Amygdala (tissue), 56 donors: ENCODE measurements around the gene TRMT2A.

Experiments used
- DNase-seq, 56 donors: peaks; one replicate each; lab custom pipeline; 2025; lab: John Stamatoyannopoulos, UW

The TRMT2A gene

GRCh38 chr22:20066617-20067383, 50.2 kb downstream of the TRMT2A start:
- DNase-seq: no peak

DNA sequence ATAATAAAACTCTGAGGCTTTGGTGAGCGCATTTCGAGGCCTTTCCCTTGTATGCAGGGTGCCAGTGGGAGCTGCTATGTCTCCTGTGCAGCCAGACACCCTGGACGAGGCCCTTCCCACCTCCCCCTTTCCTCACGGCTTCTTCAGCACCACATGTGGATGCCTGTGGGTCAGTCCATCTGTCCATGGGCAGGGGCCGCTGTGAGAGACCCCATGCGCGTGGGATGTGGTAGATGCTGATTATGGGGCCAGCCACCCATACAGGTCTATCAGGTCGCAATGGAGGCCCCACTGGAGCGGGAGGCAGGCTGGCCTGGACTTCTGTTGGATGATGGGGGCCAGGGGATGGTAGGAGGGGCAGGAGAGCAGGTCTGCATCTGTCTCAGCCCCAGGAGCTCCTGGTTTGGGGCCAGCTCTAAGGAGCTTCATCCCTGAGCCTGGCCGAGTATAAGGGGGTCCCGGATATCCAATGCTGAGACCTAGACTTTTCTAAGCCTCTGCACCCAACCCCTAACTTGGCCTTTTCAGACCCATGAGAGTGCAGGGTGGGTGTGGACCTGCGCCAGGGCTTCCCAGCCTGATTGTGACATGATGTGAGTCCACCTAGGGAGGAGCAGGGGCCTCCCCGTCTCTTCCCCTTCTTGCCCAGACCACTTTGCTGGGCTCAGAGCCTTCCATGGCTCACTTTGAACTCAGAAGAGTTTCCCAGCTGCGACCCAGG, 51.0 kb downstream of the TRMT2A start:
- DNase-seq: no peak

DNA sequence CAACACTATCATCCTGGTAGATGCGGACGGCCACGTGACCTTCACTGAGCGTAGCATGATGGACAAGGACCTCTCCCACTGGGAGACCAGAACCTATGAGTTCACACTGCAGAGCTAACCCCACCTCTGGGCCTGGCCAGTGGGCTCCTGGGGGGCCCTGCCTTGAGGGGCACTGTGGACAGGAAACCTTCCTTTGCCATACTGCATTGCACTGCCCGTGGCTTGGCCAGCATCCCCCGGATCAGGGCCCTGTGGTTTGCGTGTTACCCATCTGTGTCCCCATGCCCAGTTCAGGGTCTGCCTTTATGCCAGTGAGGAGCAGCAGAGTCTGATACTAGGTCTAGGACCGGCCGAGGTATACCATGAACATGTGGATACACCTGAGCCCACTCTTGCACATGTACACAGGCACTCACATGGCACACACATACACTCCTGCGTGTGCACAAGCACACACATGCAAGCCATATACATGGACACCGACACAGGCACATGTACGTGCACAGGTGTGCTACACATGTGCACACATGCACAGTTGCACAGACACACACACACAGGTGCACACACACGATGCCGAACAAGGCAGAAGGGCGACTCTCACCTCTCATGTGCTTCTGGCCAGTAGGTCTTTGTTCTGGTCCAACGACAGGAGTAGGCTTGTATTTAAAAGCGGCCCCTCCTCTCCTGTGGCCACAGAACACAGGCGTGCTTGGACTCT, 52.3 kb downstream of the TRMT2A start:
- DNase-seq: no peak

- DNase-seq: no peak
Measured at GRCh38 chr22:20064140-20064480, 52.9 kb downstream of the TRMT2A start.

GRCh38 chr22:20063271-20064139, 53.5 kb downstream of the TRMT2A start:
- DNase-seq: no peak

DNA sequence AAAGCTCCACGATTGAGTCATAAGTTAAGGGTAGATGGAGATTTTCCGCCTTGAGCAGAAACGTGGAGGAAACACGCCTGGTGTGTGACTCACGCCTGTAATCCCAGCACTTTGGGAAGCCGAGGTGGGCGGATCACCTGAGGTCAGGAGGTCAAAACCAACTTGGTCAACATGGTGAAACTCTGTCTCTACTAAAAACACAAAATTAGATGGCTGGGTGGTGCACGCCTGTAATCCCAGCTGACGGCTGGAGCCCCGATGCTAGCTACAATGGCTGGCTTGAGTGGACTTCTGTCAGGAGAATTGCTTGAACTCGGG, 54.3 kb downstream of the TRMT2A start:
- no peak for DNase-seq

DNA sequence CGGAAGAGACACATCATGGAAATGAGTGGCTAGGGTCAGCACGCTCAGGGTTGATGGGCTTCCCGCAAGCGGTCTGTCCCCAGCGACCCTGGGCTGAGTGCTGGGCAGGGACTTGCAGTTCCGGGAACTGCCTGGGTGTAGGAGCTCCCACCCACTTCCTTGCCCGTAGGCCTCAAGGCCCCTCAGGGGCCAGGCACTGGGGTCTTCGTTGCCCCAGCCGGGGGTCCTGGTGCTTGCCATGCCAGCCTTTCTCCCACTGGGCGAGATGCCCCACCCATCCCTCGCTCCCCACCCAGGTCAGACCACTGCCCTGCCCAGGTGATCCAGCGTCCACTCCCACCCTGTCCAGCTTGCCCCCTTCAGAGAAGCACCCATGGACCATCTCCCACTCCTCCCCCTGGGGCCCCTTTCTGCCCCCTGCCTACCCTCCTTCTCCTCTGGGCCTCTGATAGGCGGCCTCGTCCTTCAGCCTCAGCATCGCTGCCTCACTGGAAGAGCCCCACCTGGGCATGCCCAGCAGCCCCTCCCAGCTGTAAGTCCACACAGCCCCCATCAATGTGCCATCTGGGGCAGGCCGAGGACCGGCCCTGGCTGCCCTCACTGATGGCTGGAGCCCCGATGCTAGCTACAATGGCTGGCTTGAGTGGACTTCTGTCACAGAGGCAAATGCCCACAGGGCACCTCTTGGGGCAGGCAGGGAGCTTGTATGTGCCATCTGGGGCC, 54.8 kb downstream of the TRMT2A start:
- DNase-seq: no peak
